Measurements from ENCODE around the gene INTS15. TPM values are rescaled to one million over a fixed set of nuclear protein-coding genes. Genes with fewer than 3 reads are reported as not detected.

The INTS15 gene
- 20.4 and 24.4 TPM in 2 replicates for total RNA-seq

GRCh38 chr7:6589829-6590644 lies at the start of gene INTS15:
TSS of gene INTS15 (plus strand) at chr7:6590021. CDS start at chr7:6590284, 263 bp downstream.

GRCh38 chr7:6551016-6551511 lies 38.8 kb upstream of the INTS15 start, which contains the start of gene GRID2IP:
TSS of gene GRID2IP (minus strand) at chr7:6551461. CDS start at chr7:6551436, 25 bp downstream.

GRCh38 chr7:6577369-6578113 lies 12.3 kb upstream of the INTS15 start, which contains the start of gene ZDHHC4:
TSS of gene ZDHHC4 (plus strand) at chr7:6577454. CDS start at chr7:6580562, 3,108 bp downstream.

GRCh38 chr7:6614953-6615722 lies 25.3 kb downstream of the INTS15 start, which contains the start of gene ZNF853:
TSS of gene ZNF853 (plus strand) at chr7:6615610. CDS start at chr7:6616175, 565 bp downstream.

GRCh38 chr7:6636741-6637543 lies 47.1 kb downstream of the INTS15 start, which contains the start of gene ZNF316:
TSS of gene ZNF316 (plus strand) at chr7:6637318. CDS start at chr7:6642410, 5,092 bp downstream.

Other genes starting within 250 kb of the INTS15 start
- gene FAM220A, start 241.1 kb upstream of the INTS15 start, total RNA-seq: 12.8 and 16.4 TPM in 2 replicates
- 139 TPM in 2 replicates for gene RAC1, start 215.5 kb upstream of the INTS15 start, total RNA-seq
- 9.6 and 13.2 TPM in 2 replicates for gene DAGLB, start 142.1 kb upstream of the INTS15 start, total RNA-seq
- 121 and 123 TPM in 2 replicates for gene KDELR2, start 105.9 kb upstream of the INTS15 start, total RNA-seq
- not detected in 2 replicates for gene GRID2IP, start 38.6 kb upstream of the INTS15 start, total RNA-seq
- gene ZDHHC4, start 12.6 kb upstream of the INTS15 start, total RNA-seq: 28.7 and 35.9 TPM in 2 replicates
- gene ZNF853, start 25.6 kb downstream of the INTS15 start, total RNA-seq: 0.07 and 0.10 TPM in 2 replicates
- gene ZNF316, start 47.3 kb downstream of the INTS15 start, total RNA-seq: 9.4 TPM in 2 replicates
- 6.4 TPM in 2 replicates for gene ZNF12, start 116.9 kb downstream of the INTS15 start, total RNA-seq
- 0.05 TPM in 1 of 2 replicates, not detected in the other for gene RSPH10B2, start 164.1 kb downstream of the INTS15 start, total RNA-seq
- gene CCZ1B, start 236.3 kb downstream of the INTS15 start, total RNA-seq: 11.1 and 29.3 TPM in 2 replicates

All from mammary microvascular endothelial cell (primary cell).